Common myeloid progenitor, CD34-positive (primary cell): ENCODE data around the gene UBASH3B.
A peak's percentile ranks its signal among the peaks of the same experiment; 100 is the strongest.

Experiments
- CTCF ChIA-PET: fragments of 350-600 bp; sonication (Branson Sonifier 250); formaldehyde crosslinking; loops from one replicate; lab custom pipeline; 2021; ENCODE audit warnings: antibody characterized with exemption; lab: Charles Lee
- POLR2A ChIA-PET: fragments of 350-600 bp; sonication (Branson Sonifier 250); formaldehyde crosslinking; loops from one replicate; lab custom pipeline; 2021; ENCODE audit warnings: antibody characterized with exemption; lab: Charles Lee
- DNase-seq, 3 donors: peaks; one replicate each; pipeline versions ENCODE4 v3.0.0 to v3.0.0-alpha.2; 2013
- H3K27ac ChIP-seq, 2 experiments: 1 replicate in 1 of 2; 2 replicates in 1 of 2; pipeline ENCODE4 v1.7.0; 2013; ENCODE audit warnings: inconsistent platforms in 2 of 2, low read length in 2 of 2, mild to moderate bottlenecking in 2 of 2, low read depth in 1 of 2, moderate library complexity in 1 of 2; ENCODE audit not compliant: severe bottlenecking in 2 of 2, insufficient read depth in 1 of 2, poor library complexity in 1 of 2
- H3K27me3 ChIP-seq, 5 experiments: replicated peaks in 2 of 5; 1 replicate in 3 of 5; 2 replicates in 2 of 5; pipeline versions ENCODE4 v1.6.1 to v1.7.0; 2013; ENCODE audit warnings: low read length in 4 of 5, mild to moderate bottlenecking in 2 of 5, moderate library complexity in 2 of 5, inconsistent platforms in 1 of 5; ENCODE audit not compliant: insufficient read depth in 5 of 5, control insufficient read depth in 4 of 5
- H3K36me3 ChIP-seq, 4 experiments: 1 replicate in 2 of 4; 2 replicates in 2 of 4; pipeline versions ENCODE4 v1.6.1 to v1.7.0; 2013; ENCODE audit warnings: low read length in 3 of 4, control low read depth in 1 of 4, mild to moderate bottlenecking in 1 of 4; ENCODE audit not compliant: control insufficient read depth in 4 of 4, insufficient read depth in 4 of 4
- H3K4me1 ChIP-seq, 4 experiments: 1 replicate in 3 of 4; 2 replicates in 1 of 4; pipeline versions ENCODE4 v1.6.1 to v1.7.1; 2013; ENCODE audit warnings: low read length in 3 of 4, mild to moderate bottlenecking in 3 of 4, control low read depth in 1 of 4, inconsistent platforms in 1 of 4, moderate library complexity in 1 of 4; ENCODE audit not compliant: control insufficient read depth in 4 of 4, insufficient read depth in 4 of 4; ENCODE audit errors: control extremely low read depth in 1 of 4
- H3K4me3 ChIP-seq, 7 experiments: 1 replicate in 4 of 7; 2 replicates in 3 of 7; pipeline versions ENCODE4 v1.5.1 to v1.7.0; 2013; ENCODE audit warnings: mild to moderate bottlenecking in 7 of 7, low read length in 6 of 7, moderate library complexity in 6 of 7, inconsistent platforms in 2 of 7, low read depth in 2 of 7, control low read depth in 1 of 7; ENCODE audit not compliant: insufficient read depth in 4 of 7, control insufficient read depth in 1 of 7; ENCODE audit errors: extremely low read depth in 1 of 7
- H3K9me3 ChIP-seq, 5 experiments: 1 replicate in 4 of 5; 2 replicates in 1 of 5; pipeline versions ENCODE4 v1.6.1 to v1.7.1; 2013; ENCODE audit warnings: low read length in 4 of 5, mild to moderate bottlenecking in 2 of 5, inconsistent platforms in 1 of 5, low read depth in 1 of 5, moderate library complexity in 1 of 5; ENCODE audit not compliant: control insufficient read depth in 4 of 5, insufficient read depth in 2 of 5; ENCODE audit errors: control extremely low read depth in 1 of 5
- WGBS: methylation state at CpG from one replicate; pipeline ENCODE4 v1.1.5; 2013; ENCODE audit not compliant: insufficient coverage; 5-methylcytosine and 5-hydroxymethylcytosine counted together

The UBASH3B gene

GRCh38 chr11:122778148-122778547, 122.6 kb downstream of the UBASH3B start:
- H3K36me3 ChIP-seq: peaks cover 7 to 41% (median 18%) of the 10 kb centered on the region in 4 experiments
- no peak overlapping the region for H3K27ac ChIP-seq
- ChIA-PET POLR2A (interaction anchor here (0.6 kb wide), 1 partner anchor 198 kb away, joined by 3 read pairs; no protein-coding TSS in a partner anchor), CTCF (interaction anchor here (1.1 to 23.4 kb wide), 6 partner anchors 12 to 146 kb away, joined by 3 to 349 read pairs (median 36); no protein-coding TSS in a partner anchor)
- peaks cover 0 to 31% (median 21%) of the 10 kb centered on the region in 4 experiments for H3K4me1 ChIP-seq
- no peaks in the 10 kb centered on the region for H3K27me3 ChIP-seq
- H3K9me3 ChIP-seq: no peaks in the 10 kb centered on the region
- no peak for DNase-seq
- no peak overlapping the region for H3K4me3 ChIP-seq
- WGBS: no CpG with 5 or more reads among the region's 2 CpGs

DNA sequence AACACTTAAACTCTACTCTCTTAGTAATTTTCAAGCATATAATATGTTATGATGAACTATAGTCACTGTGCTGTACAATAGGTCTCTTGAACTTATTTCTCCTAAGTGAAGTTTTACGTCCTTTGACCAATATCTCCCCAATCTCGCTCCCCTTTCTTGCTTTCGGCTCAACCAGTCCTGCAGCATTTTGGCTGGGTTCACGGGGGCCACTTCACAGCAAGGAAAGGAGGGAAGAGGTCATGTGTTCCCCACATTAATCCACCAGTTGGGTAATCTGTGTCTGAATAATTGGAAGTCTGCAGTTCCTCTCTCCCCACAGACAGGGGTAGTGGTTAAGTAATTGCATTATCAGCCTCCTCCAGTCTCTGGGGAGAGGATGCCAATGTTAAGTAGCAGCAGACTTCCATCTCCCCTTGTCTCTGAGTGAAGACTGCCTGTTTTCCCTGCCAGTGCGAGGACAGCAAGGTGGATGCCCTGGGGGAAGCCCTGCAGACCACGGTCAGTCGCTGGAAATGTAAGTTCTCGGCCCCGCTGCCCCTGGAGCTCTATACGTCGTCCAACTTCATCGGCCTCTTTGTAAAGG, 123.6 kb downstream of the UBASH3B start:
- H3K27me3 ChIP-seq: no peaks in the 10 kb centered on the region
- POLR2A ChIA-PET: no interaction called here
- no peak overlapping the region for H3K27ac ChIP-seq
- WGBS: 23% methylated on average over 11 of the region's 12 CpGs
- DNase-seq: peak; percentile 46 to 80 (median 69)
- H3K4me3 ChIP-seq: no peak overlapping the region
- CTCF ChIA-PET: interaction anchor here (0.6 to 23.4 kb wide), 11 partner anchors 8 to 201 kb away, joined by 3 to 349 read pairs (median 29); no protein-coding TSS in a partner anchor
- peaks cover 10 to 50% (median 25%) of the 10 kb centered on the region in 4 experiments for H3K36me3 ChIP-seq
- peaks cover 0 to 31% (median 21%) of the 10 kb centered on the region in 4 experiments for H3K4me1 ChIP-seq
- no peaks in the 10 kb centered on the region for H3K9me3 ChIP-seq

DNA sequence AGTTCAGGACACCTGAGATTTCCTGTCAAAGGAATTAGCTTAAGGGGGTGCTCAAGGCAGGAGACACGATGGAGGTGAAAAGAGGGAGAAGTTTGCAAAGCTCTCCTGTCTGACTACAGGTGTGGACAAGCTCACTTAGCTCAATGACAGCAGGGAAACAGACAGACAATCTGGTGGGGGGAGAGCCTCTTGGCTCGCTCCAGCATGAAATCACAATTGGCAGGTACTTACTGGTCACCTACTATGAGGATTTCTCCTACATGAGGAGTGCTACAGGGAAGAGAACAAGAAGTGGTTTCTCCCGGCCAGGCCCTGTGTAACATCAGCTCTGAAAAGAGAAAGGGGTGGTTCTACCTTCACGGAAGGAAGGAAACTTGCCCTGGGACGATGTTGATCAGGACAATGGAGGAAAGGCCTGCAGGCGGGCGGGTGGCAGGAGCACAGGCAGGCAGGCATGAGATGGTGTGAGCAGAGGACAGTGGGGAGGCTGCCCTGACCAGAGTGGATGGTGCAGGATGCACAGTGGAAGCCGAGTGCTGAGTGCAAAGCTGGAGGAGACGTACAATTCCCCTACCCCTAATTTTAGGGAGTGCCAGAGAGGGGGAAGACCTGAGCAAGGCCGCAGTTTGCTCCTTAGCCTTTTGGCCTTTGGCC, 124.9 kb downstream of the UBASH3B start:
- no peak for DNase-seq
- Histone ChIP-seq H3K36me3 (peaks cover 13 to 58% (median 34%) of the 10 kb centered on the region in 4 experiments), H3K4me1 (peaks cover 0 to 31% (median 21%) of the 10 kb centered on the region in 4 experiments), H3K4me3 (no peak overlapping the region), H3K27ac (no peak overlapping the region), H3K27me3 (no peaks in the 10 kb centered on the region), H3K9me3 (no peaks in the 10 kb centered on the region)
- ChIA-PET POLR2A (no interaction called here), CTCF (interaction anchor here (0.7 to 23.4 kb wide), 20 partner anchors 9 to 276 kb away, joined by 3 to 349 read pairs (median 6); no protein-coding TSS in a partner anchor)
- 95% methylated on average over 6 of the region's 10 CpGs for WGBS

DNA sequence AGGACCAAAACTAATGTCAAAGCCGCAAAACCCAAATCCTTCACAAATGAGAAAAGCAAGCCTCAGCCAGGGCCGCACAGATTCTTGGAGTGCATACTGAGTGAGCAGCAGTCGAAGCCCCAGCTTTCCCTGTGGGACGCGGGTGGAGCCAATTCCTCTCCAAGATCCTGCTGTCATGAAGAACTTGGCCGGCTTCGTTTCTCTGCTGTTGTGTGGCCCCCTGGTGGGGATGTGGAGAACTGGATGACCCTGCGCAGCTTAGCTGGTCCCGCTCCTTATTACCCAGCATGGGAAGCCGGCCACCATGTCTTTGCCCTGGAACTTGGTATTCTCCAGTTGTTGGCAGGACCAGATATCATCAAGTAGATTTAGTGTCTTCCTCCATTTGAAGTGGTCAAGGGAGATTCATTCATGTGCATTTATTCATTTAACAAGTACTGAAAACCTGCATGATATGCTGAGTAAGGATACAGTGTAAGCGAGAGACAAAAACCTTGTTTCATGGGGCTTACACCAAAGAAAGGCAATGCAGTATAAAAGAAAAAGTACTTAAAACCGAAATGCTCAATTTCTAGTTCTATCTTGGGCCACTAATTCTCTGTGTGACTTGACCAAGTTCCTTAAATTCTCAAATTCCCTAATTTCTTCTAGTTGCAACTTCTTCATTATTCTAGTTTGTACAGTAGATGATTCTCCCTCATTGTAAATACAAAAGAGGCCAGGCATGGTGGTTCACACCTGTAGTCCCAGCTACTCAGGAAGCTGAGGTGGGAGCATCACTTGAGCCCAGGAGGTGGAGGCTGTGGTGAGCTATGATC, 126.1 kb downstream of the UBASH3B start:
- ChIA-PET CTCF (interaction anchor here (0.7 to 23.4 kb wide), 21 partner anchors 10 to 274 kb away, joined by 3 to 349 read pairs (median 5); partner anchors contain the start of gene UBASH3B), POLR2A (interaction anchor here (0.5 to 0.6 kb wide), 2 partner anchors 55 to 206 kb away, joined by 4 to 6 read pairs; no protein-coding TSS in a partner anchor)
- DNase-seq: peak; percentile 71 to 78 (median 72)
- H3K36me3 ChIP-seq: peaks cover 14 to 59% (median 37%) of the 10 kb centered on the region in 4 experiments
- H3K9me3 ChIP-seq: no peaks in the 10 kb centered on the region
- peaks cover 0 to 27% (median 20%) of the 10 kb centered on the region in 4 experiments for H3K4me1 ChIP-seq
- no peaks in the 10 kb centered on the region for H3K27me3 ChIP-seq
- H3K27ac ChIP-seq: no peak overlapping the region
- H3K4me3 ChIP-seq: no peak overlapping the region
- 36% methylated on average over 11 of the region's 12 CpGs for WGBS

GRCh38 chr11:122782222-122782621, 126.7 kb downstream of the UBASH3B start:
- peaks cover 0 to 23% (median 17%) of the 10 kb centered on the region in 4 experiments for H3K4me1 ChIP-seq
- H3K27me3 ChIP-seq: no peaks in the 10 kb centered on the region
- CTCF ChIA-PET: interaction anchor here (1.1 to 23.4 kb wide), 16 partner anchors 10 to 274 kb away, joined by 3 to 349 read pairs (median 6); partner anchors contain the start of gene UBASH3B
- H3K36me3 ChIP-seq: peaks cover 14 to 57% (median 38%) of the 10 kb centered on the region in 4 experiments
- H3K4me3 ChIP-seq: no peak overlapping the region
- H3K9me3 ChIP-seq: no peaks in the 10 kb centered on the region
- no peak for DNase-seq
- POLR2A ChIA-PET: no interaction called here
- 100% methylated on average over 1 of the region's 2 CpGs for WGBS
- H3K27ac ChIP-seq: no peak overlapping the region

GRCh38 chr11:122784325-122784955, 128.9 kb downstream of the UBASH3B start:
- 98% methylated on average over 4 of the region's 5 CpGs for WGBS
- Histone ChIP-seq H3K9me3 (no peaks in the 10 kb centered on the region), H3K4me1 (peaks cover 0 to 10% (median 6%) of the 10 kb centered on the region in 4 experiments), H3K4me3 (no peak overlapping the region), H3K36me3 (peaks cover 21 to 70% (median 46%) of the 10 kb centered on the region in 4 experiments), H3K27ac (no peak overlapping the region), H3K27me3 (no peaks in the 10 kb centered on the region)
- no peak for DNase-seq
- CTCF ChIA-PET: interaction anchor here (1.1 to 23.4 kb wide), 4 partner anchors 8 to 152 kb away, joined by 4 to 349 read pairs (median 37); no protein-coding TSS in a partner anchor
- POLR2A ChIA-PET: interaction anchor here (0.7 kb wide), 1 partner anchor 786 kb away, joined by 3 read pairs; no protein-coding TSS in a partner anchor
